Stomach smooth muscle (tissue), 2 donors: ENCODE results near the gene MDFI.

Experiments
- H3K27ac ChIP-seq: one replicate; pipeline ENCODE4 v1.7.0; 2013; ENCODE audit warnings: mild to moderate bottlenecking, low read length, inconsistent platforms
- H3K27me3 ChIP-seq, 2 donors: one replicate each; pipeline ENCODE4 v1.7.0; 2013; ENCODE audit warnings: low read length in 2 of 2; ENCODE audit not compliant: insufficient read depth in 2 of 2, control insufficient read depth in 1 of 2
- H3K36me3 ChIP-seq, 2 donors: one replicate each; pipeline ENCODE4 v1.7.0; 2013; ENCODE audit warnings: low read length in 2 of 2; ENCODE audit not compliant: control insufficient read depth in 2 of 2, insufficient read depth in 2 of 2
- H3K4me1 ChIP-seq: one replicate; pipeline ENCODE4 v1.7.0; 2013; ENCODE audit warnings: low read length; ENCODE audit not compliant: control insufficient read depth, insufficient read depth
- H3K4me3 ChIP-seq, 2 donors: one replicate each; pipeline ENCODE4 v1.7.0; 2013; ENCODE audit warnings: low read length in 2 of 2
- H3K9ac ChIP-seq, 2 donors: one replicate each; pipeline ENCODE4 v1.7.0; 2013; ENCODE audit warnings: low read length in 2 of 2, mild to moderate bottlenecking in 1 of 2
- H3K9me3 ChIP-seq, 2 donors: one replicate each; pipeline ENCODE4 v1.7.0; 2013; ENCODE audit warnings: low read length in 2 of 2; ENCODE audit not compliant: control insufficient read depth in 2 of 2
- donor health status: healthy.
- donor health status: Pancreatic carcinoma.

Gene MDFI

GRCh38 chr6:41689171-41690008 lies 51.1 kb downstream of the MDFI start:
- Histone ChIP-seq H3K4me1 (no peaks in the 10 kb centered on the region), H3K4me3 (no peak overlapping the region), H3K27ac (no peak overlapping the region), H3K27me3 (no peaks in the 10 kb centered on the region), H3K9me3 (no peaks in the 10 kb centered on the region), H3K36me3 (peaks cover 31 to 43% of the 10 kb centered on the region in 2 donors), H3K9ac (no peak overlapping the region)

DNA sequence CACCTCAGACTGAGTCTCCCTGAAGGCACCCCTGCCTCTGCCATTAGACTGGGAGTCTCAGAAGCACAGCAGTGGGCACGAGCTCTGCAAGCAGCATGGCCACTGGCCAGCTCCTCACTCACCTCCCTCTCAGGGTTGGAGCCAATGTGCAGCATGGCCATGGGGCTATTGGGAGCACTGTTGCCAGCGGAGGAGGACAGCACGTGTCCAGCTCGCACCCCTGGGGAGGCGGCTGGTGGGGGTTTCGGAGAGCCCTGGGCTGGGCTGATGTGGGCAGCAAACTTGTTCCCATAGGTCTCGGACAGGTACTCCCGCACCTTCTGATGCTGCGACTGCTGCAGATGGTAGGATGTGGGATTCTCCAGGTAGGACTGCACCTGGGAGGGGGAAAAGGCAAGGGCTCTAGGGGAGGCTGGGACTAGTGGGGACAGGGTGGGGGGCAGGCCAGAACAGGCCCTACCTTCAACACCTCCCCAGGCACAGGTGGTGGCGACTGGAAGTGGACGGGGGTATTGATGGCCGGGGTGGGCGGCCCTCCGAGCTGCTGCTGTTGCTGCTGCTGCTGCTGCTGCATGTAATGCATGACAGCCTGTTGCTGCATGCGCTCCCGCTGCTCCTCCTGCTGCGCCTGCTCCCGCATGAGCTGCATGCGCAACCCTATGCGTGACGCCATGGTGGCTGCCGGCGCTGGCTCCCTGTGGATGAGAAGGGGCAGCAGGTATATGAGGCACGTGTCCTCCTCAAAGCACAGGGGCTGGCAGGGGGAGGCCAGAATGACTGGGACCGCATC lies 52.5 kb downstream of the MDFI start:
- no peak overlapping the region for H3K9ac ChIP-seq
- H3K4me1 ChIP-seq: no peaks in the 10 kb centered on the region
- peaks cover 23 to 34% of the 10 kb centered on the region in 2 donors for H3K36me3 ChIP-seq
- H3K9me3 ChIP-seq: no peaks in the 10 kb centered on the region
- H3K27ac ChIP-seq: no peak overlapping the region
- H3K27me3 ChIP-seq: no peaks in the 10 kb centered on the region
- no peak overlapping the region for H3K4me3 ChIP-seq

- Histone ChIP-seq H3K9ac (no peak overlapping the region), H3K9me3 (no peaks in the 10 kb centered on the region), H3K4me3 (no peak overlapping the region), H3K36me3 (peaks cover 19 to 28% of the 10 kb centered on the region in 2 donors), H3K27ac (no peak overlapping the region), H3K27me3 (no peaks in the 10 kb centered on the region), H3K4me1 (no peaks in the 10 kb centered on the region)
These were observed 53.3 kb downstream of the MDFI start for GRCh38 chr6:41691426-41692079.

GRCh38 chr6:41692080-41692675 lies 53.9 kb downstream of the MDFI start:
- H3K36me3 ChIP-seq: peaks cover 14 to 23% of the 10 kb centered on the region in 2 donors
- H3K9me3 ChIP-seq: no peaks in the 10 kb centered on the region
- no peak overlapping the region for H3K9ac ChIP-seq
- H3K4me3 ChIP-seq: no peak overlapping the region
- H3K4me1 ChIP-seq: no peaks in the 10 kb centered on the region
- no peak overlapping the region for H3K27ac ChIP-seq
- H3K27me3 ChIP-seq: no peaks in the 10 kb centered on the region

DNA sequence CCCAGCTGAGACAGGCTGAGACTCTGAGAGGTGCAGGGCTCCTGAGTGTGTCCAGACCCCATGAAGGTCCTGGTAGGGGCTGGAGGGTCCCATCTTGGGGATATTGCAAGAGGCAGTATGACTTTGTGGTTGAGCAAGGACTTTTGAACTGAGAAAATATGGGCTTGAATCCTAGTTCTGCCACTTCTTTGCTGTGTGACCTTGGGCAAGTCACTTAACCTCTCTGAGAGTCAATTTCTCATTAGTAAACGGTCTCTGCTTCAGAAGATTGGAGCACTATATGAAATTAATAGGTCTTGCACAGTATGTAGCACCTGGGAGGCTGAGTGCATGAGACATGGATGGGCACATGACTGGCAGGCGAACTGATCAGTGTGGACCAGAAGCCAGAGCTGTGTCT lies 54.5 kb downstream of the MDFI start:
- Histone ChIP-seq H3K36me3 (peaks cover 14 to 17% of the 10 kb centered on the region in 2 donors), H3K9ac (no peak overlapping the region), H3K27ac (no peak overlapping the region), H3K4me3 (no peak overlapping the region), H3K27me3 (no peaks in the 10 kb centered on the region), H3K9me3 (no peaks in the 10 kb centered on the region), H3K4me1 (no peaks in the 10 kb centered on the region)

DNA sequence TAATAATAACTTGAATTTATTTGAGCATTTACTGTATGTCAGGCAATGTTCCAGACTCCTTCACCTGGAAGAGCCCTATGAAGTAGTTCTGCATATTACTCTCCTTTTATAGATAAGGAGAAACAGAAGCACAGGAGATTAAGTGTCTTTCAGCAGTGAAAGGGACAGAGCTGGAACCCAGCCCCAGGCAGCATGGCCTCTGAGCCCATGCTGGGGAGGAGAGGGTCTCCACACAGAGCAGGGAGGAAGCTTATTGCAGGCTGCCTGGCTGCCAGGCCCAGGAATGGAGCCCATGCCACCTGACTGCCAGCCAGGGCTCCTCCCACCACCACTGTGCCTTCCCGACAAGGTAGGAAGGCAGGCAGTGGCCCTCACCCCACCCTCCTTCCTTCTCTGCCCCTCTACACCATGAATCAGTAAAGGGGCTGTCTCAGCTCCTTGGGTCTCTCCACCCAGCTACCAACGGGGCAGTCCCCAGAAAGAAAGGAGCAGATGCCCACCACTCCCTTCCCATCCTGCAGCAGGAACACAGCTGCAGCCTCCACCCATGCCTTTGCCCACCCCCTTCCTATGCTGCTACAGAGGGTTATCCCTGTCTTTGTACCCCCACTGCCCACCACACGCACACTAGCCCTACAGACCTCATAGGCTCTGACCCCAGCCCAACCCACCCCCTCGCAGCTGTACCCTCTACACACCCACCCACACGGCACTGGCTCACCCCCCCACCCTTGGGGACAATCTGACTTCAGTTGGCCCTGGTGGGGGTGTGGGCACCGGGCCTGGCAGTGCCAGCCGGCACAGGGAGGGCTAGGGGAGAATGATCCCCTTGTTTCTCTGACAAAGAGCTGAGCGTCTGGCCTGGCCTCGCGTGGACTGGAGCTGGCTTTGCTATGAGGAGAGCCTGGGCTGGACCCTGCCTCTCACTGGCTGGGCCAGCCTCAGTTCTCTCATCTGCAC lies 55.3 kb downstream of the MDFI start:
- H3K27ac ChIP-seq: no peak overlapping the region
- H3K27me3 ChIP-seq: no peaks in the 10 kb centered on the region
- H3K4me3 ChIP-seq: no peak overlapping the region
- peaks cover 13 to 17% of the 10 kb centered on the region in 2 donors for H3K36me3 ChIP-seq
- no peaks in the 10 kb centered on the region for H3K9me3 ChIP-seq
- H3K4me1 ChIP-seq: peaks cover 1% of the 10 kb centered on the region
- no peak overlapping the region for H3K9ac ChIP-seq

DNA sequence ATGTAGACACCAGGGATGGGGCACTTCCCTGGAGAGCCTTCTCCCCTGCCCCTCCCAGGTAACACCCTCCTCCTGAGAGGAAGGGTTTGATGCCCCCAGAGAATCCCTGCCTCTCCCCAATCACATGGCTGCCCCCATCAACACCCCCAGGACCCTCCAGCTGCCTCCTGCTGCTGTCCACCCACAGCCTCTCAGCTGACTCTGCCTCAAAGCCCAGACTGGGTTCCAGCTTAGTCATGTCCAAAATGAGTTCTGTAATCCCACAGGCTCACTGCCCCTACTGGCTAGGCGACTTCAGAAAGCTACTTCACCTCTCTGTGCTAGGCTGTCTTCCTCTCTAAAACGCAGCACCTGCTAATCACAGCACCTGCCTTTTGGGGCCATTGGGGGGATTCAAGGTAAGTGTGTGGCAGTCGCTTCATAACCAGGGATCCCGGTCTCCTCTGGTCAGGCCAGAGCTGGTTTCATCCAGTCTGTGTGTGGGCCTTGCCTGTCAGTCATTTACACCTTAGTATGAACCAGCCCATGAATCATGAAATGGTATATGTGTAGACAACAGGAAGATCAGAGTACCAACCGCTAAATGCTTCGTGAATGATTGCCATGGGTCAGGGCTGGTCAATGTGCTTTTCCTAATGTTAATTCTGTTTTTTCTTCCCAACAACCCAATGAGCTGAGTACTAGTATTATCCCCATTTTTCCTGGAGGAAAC lies 56.7 kb downstream of the MDFI start:
- no peak overlapping the region for H3K27ac ChIP-seq
- peaks cover 8 to 11% of the 10 kb centered on the region in 2 donors for H3K36me3 ChIP-seq
- no peaks in the 10 kb centered on the region for H3K27me3 ChIP-seq
- H3K9me3 ChIP-seq: no peaks in the 10 kb centered on the region
- H3K4me3 ChIP-seq: no peak overlapping the region
- H3K4me1 ChIP-seq: peaks cover 6% of the 10 kb centered on the region
- H3K9ac ChIP-seq: no peak overlapping the region

GRCh38 chr6:41695825-41696224 lies 57.6 kb downstream of the MDFI start:
- Histone ChIP-seq H3K4me1 (peaks cover 6% of the 10 kb centered on the region), H3K9ac (no peak overlapping the region), H3K27me3 (no peaks in the 10 kb centered on the region), H3K36me3 (peaks cover 4 to 6% of the 10 kb centered on the region in 2 donors), H3K9me3 (no peaks in the 10 kb centered on the region), H3K27ac (no peak overlapping the region), H3K4me3 (no peak overlapping the region)

GRCh38 chr6:41696788-41697187 lies 58.5 kb downstream of the MDFI start:
- Histone ChIP-seq H3K27ac (no peak overlapping the region), H3K4me3 (no peak overlapping the region), H3K4me1 (peaks cover 6% of the 10 kb centered on the region), H3K27me3 (no peaks in the 10 kb centered on the region), H3K9me3 (no peaks in the 10 kb centered on the region), H3K36me3 (peaks cover 4% of the 10 kb centered on the region in 2 donors), H3K9ac (no peak overlapping the region)
